H1 (cell line): Measurements from ENCODE around the gene ANKRD53. TPM values are rescaled to one million over a fixed set of nuclear protein-coding genes. Genes with fewer than 3 reads are reported as not detected.

Experiments
- CHD7 ChIP-seq: fragments of 300-600 bp; sonication (generic); IDR thresholded peaks from 2 replicates; pipeline ENCODE4 v1.7.1; 2012; ENCODE audit warnings: low read length, moderate library complexity, mild to moderate bottlenecking, inconsistent platforms; ENCODE audit not compliant: insufficient replicate concordance
- polyA plus RNA-seq, 7 experiments: library from polyadenylated mRNA; depleted of rRNA in 3 of 7; stranded (reverse) in 5 of 7; unstranded in 2 of 7; fragments of >200 nt in 5 of 7; fragments of 200-250 nt in 2 of 7; gene quantifications; 1 replicate in 5 of 7; 2 replicates in 1 of 7; 4 replicates in 1 of 7; pipeline versions ENCODE4 v1.2.1 to v1.2.3, GENCODE V29; 2011 to 2013; ENCODE audit warnings: missing spikeins in 2 of 7, mixed read lengths in 2 of 7
- total RNA-seq: library from RNA; stranded (reverse); fragmentation: NEBNext Ultra II Directional; extraction: Animal tissue kit (Norgen Biotek cat#: 25700); gene quantifications from 2 replicates; pipeline ENCODE4 v1.2.1, GENCODE V29; 2021

Gene ANKRD53
- total and polyA plus RNA-seq, 2 of the 8 experiments (the other 6 are each of a cell fraction or from before 2014, with no cell fraction given) = 0.39 to 0.70 TPM

DNA sequence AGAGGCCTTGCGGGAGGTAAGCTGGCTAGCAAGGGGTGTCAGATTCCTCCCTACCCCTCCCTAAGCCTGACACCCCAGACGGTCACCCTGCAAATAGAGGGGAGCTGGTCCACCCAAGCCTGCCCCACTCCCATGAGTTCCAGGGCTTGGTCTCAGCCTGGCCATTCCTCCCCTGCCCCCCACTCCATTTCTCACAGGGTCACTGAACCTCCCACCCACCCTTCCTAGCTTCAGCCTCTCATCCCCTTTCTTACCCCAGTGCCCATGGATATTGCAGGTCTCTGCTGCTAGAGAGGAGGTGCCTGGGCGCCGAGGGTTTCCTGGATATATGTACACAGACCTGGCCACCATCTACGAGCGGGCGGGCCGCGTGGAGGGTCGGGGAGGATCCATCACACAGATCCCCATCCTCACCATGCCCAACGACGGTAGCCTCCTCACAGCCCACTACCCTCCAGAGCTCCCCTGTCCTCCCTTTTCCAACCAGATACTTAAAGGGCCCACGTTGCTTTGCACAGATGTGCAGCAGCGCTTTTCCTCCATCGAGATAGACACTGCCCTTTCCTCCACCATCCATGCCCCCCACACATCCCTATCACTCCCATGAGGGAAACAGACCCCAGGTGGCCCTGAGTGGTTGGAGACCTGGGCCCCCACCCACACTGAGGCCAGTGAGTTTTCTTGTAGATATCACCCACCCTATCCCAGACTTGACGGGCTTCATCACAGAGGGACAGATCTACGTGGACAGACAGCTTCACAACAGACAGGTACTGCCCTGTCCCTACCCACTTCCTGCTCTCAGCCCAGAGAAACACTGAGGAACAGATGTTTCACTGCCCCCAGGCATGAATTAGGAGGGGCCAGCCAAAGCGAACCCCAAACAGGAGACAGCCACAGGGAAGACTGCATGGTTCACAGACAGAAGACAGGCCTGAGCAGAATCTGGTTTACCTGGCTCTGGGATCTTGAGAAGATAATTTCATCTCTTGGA is 15.2 kb upstream of the ANKRD53 start (continued):
- TF ChIP-seq CHD7 = no peak
